Tibial artery (tissue), 4 donors: ENCODE data around the gene TMC5.

Experiments
- DNase-seq, 2 donors: peaks; one replicate each; pipeline ENCODE4 v3.0.0-alpha.2; 2019
- H3K27ac ChIP-seq, 2 donors: fragments of 200-600 bp; sonication (generic) in 1 of 2; 1 replicate in 1 of 2; 2 replicates in 1 of 2; pipeline ENCODE4 v1.5.1; 2018 to 2019; ENCODE audit warnings: mild to moderate bottlenecking in 1 of 2
- H3K27me3 ChIP-seq, 2 donors: fragments of 200-600 bp; sonication (generic) in 1 of 2; one replicate each; pipeline versions ENCODE4 v1.5.1 to v1.6.0; 2016 to 2019
- H3K36me3 ChIP-seq, 3 donors: fragments of 200-600 bp; sonication (generic) in 2 of 3; one replicate each; pipeline ENCODE4 v1.5.1; 2016 to 2019; ENCODE audit warnings: mild to moderate bottlenecking in 2 of 3
- H3K4me1 ChIP-seq, 4 donors: fragments of 200-600 bp; sonication (generic) in 2 of 4; 1 replicate in 3 of 4; 2 replicates in 1 of 4; pipeline ENCODE4 v1.5.1; 2016 to 2019
- H3K4me3 ChIP-seq, 2 donors: fragments of 200-600 bp; sonication (generic) in 1 of 2; 1 replicate in 1 of 2; 2 replicates in 1 of 2; pipeline ENCODE4 v1.5.1; 2018 to 2019; ENCODE audit warnings: mild to moderate bottlenecking in 2 of 2
- H3K9me3 ChIP-seq, 3 donors: fragments of 200-600 bp; sonication (generic) in 1 of 3; one replicate each; pipeline ENCODE4 v1.5.1; 2016 to 2019
- CTCF ChIP-seq, 2 experiments: fragments of 200-600 bp in 1 of 2; fragments of 450-650 bp in 1 of 2; IDR thresholded peaks; one replicate each; pipeline ENCODE4 v1.5.1; 2017 to 2019; ENCODE audit warnings: antibody characterized with exemption in 2 of 2, mild to moderate bottlenecking in 1 of 2, moderate library complexity in 1 of 2
- intact Hi-C: fragments of 100-400 bp; cut with DNase I; formaldehyde crosslinking; loops from one replicate; pipeline ENCODE4 v1.15.0; 2023; ENCODE audit warnings: low total_unique reads

The TMC5 gene

GRCh38 chr16:19497176-19497575 is 79.5 kb downstream of the TMC5 start:
- no peak overlapping the region for H3K4me3 ChIP-seq
- intact Hi-C loops: no loop called here
- DNase-seq: no peak
- no peak overlapping the region for H3K27ac ChIP-seq
- H3K36me3 ChIP-seq: peaks cover 12 to 36% (median 22%) of the 10 kb centered on the region in 3 donors
- no peak for TF ChIP-seq CTCF (IDR thresholded peaks at IDR 0.05)
- no peaks in the 10 kb centered on the region for H3K9me3 ChIP-seq
- H3K27me3 ChIP-seq: no peaks in the 10 kb centered on the region
- H3K4me1 ChIP-seq: no peaks in the 10 kb centered on the region

GRCh38 chr16:19499006-19499405 is 81.3 kb downstream of the TMC5 start:
- intact Hi-C loops: no loop called here

GRCh38 chr16:19499481-19499880 is 81.8 kb downstream of the TMC5 start:
- H3K4me3 ChIP-seq: no peak overlapping the region
- DNase-seq: no peak
- no peaks in the 10 kb centered on the region for H3K27me3 ChIP-seq
- peaks cover 33 to 58% (median 40%) of the 10 kb centered on the region in 3 donors for H3K36me3 ChIP-seq
- no peak for TF ChIP-seq CTCF (IDR thresholded peaks at IDR 0.05)
- H3K4me1 ChIP-seq: no peaks in the 10 kb centered on the region
- H3K27ac ChIP-seq: no peak overlapping the region
- intact Hi-C loops: no loop called here
- no peaks in the 10 kb centered on the region for H3K9me3 ChIP-seq

More at GRCh38 chr16:19499006-19499405, 81.3 kb downstream of the TMC5 start:
- Histone ChIP-seq H3K4me1 (no peaks in the 10 kb centered on the region), H3K27me3 (no peaks in the 10 kb centered on the region), H3K9me3 (no peaks in the 10 kb centered on the region), H3K27ac (no peak overlapping the region), H3K4me3 (no peak overlapping the region), H3K36me3 (peaks cover 28 to 53% (median 35%) of the 10 kb centered on the region in 3 donors)
- no peak for TF ChIP-seq CTCF (IDR thresholded peaks at IDR 0.05)
- DNase-seq: no peak

- Histone ChIP-seq H3K9me3 (no peaks in the 10 kb centered on the region), H3K27me3 (no peaks in the 10 kb centered on the region), H3K27ac (no peak overlapping the region), H3K4me1 (peaks cover 0 to 16% (median 13%) of the 10 kb centered on the region in 4 donors), H3K36me3 (peaks cover 41 to 62% (median 46%) of the 10 kb centered on the region in 3 donors), H3K4me3 (no peak overlapping the region)
- intact Hi-C loops: loop anchor here (5.0 kb wide), 1 partner anchor 415 kb away; no protein-coding TSS in a partner anchor
- TF ChIP-seq CTCF (IDR thresholded peaks at IDR 0.05): peak; percentile 58 to 60
- DNase-seq: peak; percentile 60 to 69
Measured at GRCh38 chr16:19502395-19503131, 84.9 kb downstream of the TMC5 start.

GRCh38 chr16:19503461-19504075 is 85.9 kb downstream of the TMC5 start:
- peaks cover 46 to 69% (median 51%) of the 10 kb centered on the region in 3 donors for H3K36me3 ChIP-seq
- intact Hi-C loops: loop anchor here (5.0 kb wide), 1 partner anchor 416 kb away; no protein-coding TSS in a partner anchor
- no peak overlapping the region for H3K27ac ChIP-seq
- no peak overlapping the region for H3K4me3 ChIP-seq
- H3K9me3 ChIP-seq: no peaks in the 10 kb centered on the region
- no peaks in the 10 kb centered on the region for H3K27me3 ChIP-seq
- TF ChIP-seq CTCF (IDR thresholded peaks at IDR 0.05): no peak
- peaks cover 0 to 16% (median 13%) of the 10 kb centered on the region in 4 donors for H3K4me1 ChIP-seq
- no peak for DNase-seq
